Stimulated activated CD4-positive, alpha-beta T cell treated with anti-CD3 and anti-CD28 coated beads, Interleukin-1b, Interleukin-23, amount 100 ng/mL, for 24 hours (primary cell): Measurements from ENCODE around the gene DENND2A.
A peak's percentile ranks its signal among the peaks of the same experiment; 100 is the strongest.
"Not testable (repeated sequence)": the region's sequence is repeated elsewhere in the genome, so short reads cannot be mapped to it uniquely, and the experiment has no call there.

Source experiments
- DNase-seq, 4 experiments: peaks; one replicate each; pipeline ENCODE4 v3.0.0-alpha.2; 2020; ENCODE audit warnings: low read depth in 4 of 4, low spot score in 1 of 4

The DENND2A gene

GRCh38 chr7:140552240-140552679 is 88.4 kb downstream of the DENND2A start:
- no peak for DNase-seq

- DNase-seq = no peak
Measured at GRCh38 chr7:140551355-140552239, 89.0 kb downstream of the DENND2A start.

- no peak for DNase-seq
Measured at GRCh38 chr7:140546947-140547346, 93.7 kb downstream of the DENND2A start.

GRCh38 chr7:140544388-140544826 is 96.2 kb downstream of the DENND2A start:
- DNase-seq = no peak

- DNase-seq = no peak
Measured at GRCh38 chr7:140542228-140542603, 98.4 kb downstream of the DENND2A start.

- no peak for DNase-seq
Measured at GRCh38 chr7:140541513-140542227, 98.9 kb downstream of the DENND2A start.

GRCh38 chr7:140541176-140541512 is 99.5 kb downstream of the DENND2A start:
- no peak for DNase-seq

- DNase-seq = no peak
Measured at GRCh38 chr7:140540136-140540777, 100.4 kb downstream of the DENND2A start.

GRCh38 chr7:140539461-140539860 is 101.2 kb downstream of the DENND2A start:
- DNase-seq = no peak

- no peak for DNase-seq
Measured at GRCh38 chr7:140537750-140538482, 102.7 kb downstream of the DENND2A start.

GRCh38 chr7:140534743-140535142 is 105.9 kb downstream of the DENND2A start:
- DNase-seq = no peak

GRCh38 chr7:140533394-140533872 is 107.2 kb downstream of the DENND2A start:
- DNase-seq = no peak

GRCh38 chr7:140529428-140529827 is 111.2 kb downstream of the DENND2A start:
- not testable (repeated sequence) for DNase-seq

- no peak for DNase-seq
Measured at GRCh38 chr7:140526787-140527664, 113.6 kb downstream of the DENND2A start.

GRCh38 chr7:140526214-140526613 is 114.4 kb downstream of the DENND2A start:
- no peak for DNase-seq

- DNase-seq = peak in 1 of 4 experiments; percentile 14
Measured at GRCh38 chr7:140525743-140526142, 114.9 kb downstream of the DENND2A start.

GRCh38 chr7:140521421-140521820 is 119.2 kb downstream of the DENND2A start:
- DNase-seq = no peak

GRCh38 chr7:140519007-140519399 is 121.6 kb downstream of the DENND2A start:
- no peak for DNase-seq

GRCh38 chr7:140518370-140519006 is 122.1 kb downstream of the DENND2A start:
- DNase-seq = no peak
